Left cardiac atrium (tissue), 2 donors: ENCODE data around the gene ANGPTL4. TPM values are rescaled to one million over a fixed set of nuclear protein-coding genes. Genes with fewer than 3 reads are reported as not detected.

Experiments
- microRNA-seq, 2 donors: library from miRNA; unstranded; fragments of <30 nt; microRNA quantifications; one replicate each; pipeline ENCODE4 v1.2.0, GENCODE V29; 2020
- total RNA-seq, 2 donors: library from RNA; stranded (reverse); fragmentation: NEBNext Ultra II Directional; extraction: Animal tissue kit (Norgen Biotek cat#: 25700); gene quantifications; one replicate each; pipeline ENCODE4 v1.2.1, GENCODE V29; 2021
- donor health status: DM: no; HTN: yes; CAD: no; lungs with severe emphysema.
- donor health status: DM: yes; HTN: yes; CAD: no.

ANGPTL4 gene
- total RNA-seq, 2 donors from 2014 or later = 16.3 to 81.6 TPM

Small RNA genes within 50 kb of the gene (microRNA-seq; reads per million reads assigned to microRNA genes)
- 3.6 to 5.4 reads per million in 2 donors for gene MIR4999

Other genes starting within 250 kb of the ANGPTL4 start
- gene FBN3, start 214.6 kb upstream of the ANGPTL4 start, total RNA-seq = not detected
- 10 to 100 TPM; 13.8 to 17.3 TPM for gene CERS4, start 154.8 kb upstream of the ANGPTL4 start, total RNA-seq
- 10 to 100 TPM; 33.6 to 40.8 TPM for gene CD320, start 55.8 kb upstream of the ANGPTL4 start, total RNA-seq
- 10 to 100 TPM; 65.3 to 83.8 TPM for gene NDUFA7, start 42.8 kb upstream of the ANGPTL4 start, total RNA-seq
- gene RPS28, start 42.7 kb upstream of the ANGPTL4 start, total RNA-seq = 1,000 to 10,000 TPM; 1,064 to 1,153 TPM
- gene KANK3, start 20.9 kb upstream of the ANGPTL4 start, total RNA-seq = 10 to 100 TPM; 19.3 to 19.6 TPM
- 100 to 1,000 TPM; 133 to 163 TPM for gene RAB11B, start 26.2 kb downstream of the ANGPTL4 start, total RNA-seq
- gene MARCHF2, start 49.1 kb downstream of the ANGPTL4 start, total RNA-seq = 10 to 100 TPM; 81.1 to 87.8 TPM
- gene HNRNPM, start 80.8 kb downstream of the ANGPTL4 start, total RNA-seq = 100 to 1,000 TPM; 102 to 126 TPM
- gene PRAM1, start 138.5 kb downstream of the ANGPTL4 start, total RNA-seq = 1 to 10 TPM; 1.0 to 1.4 TPM
- 10 to 100 TPM; 13.6 to 16.6 TPM for gene ZNF414, start 150.0 kb downstream of the ANGPTL4 start, total RNA-seq
- 10 to 100 TPM; 13.2 to 19.5 TPM for gene MYO1F, start 213.3 kb downstream of the ANGPTL4 start, total RNA-seq
- 10 to 100 TPM; 10.8 to 12.4 TPM for gene ADAMTS10, start 246.6 kb downstream of the ANGPTL4 start, total RNA-seq